GM19043 (cell line): ENCODE results near the gene MIB2.

Source experiments
- ATAC-seq: cut with Tn5 transposase; IDR thresholded peaks from one replicate; pipeline ENCODE4 v1.9.1; 2021; ENCODE audit warnings: low read depth; ENCODE audit not compliant: unreplicated experiment

The MIB2 gene

GRCh38 chr1:1613509-1614082 lies 1.7 kb upstream of the MIB2 start:
- no peak for ATAC-seq

GRCh38 chr1:1614204-1614953 lies 921 bp upstream of the MIB2 start:
- no peak for ATAC-seq

- ATAC-seq, result no peak
Observed at GRCh38 chr1:1614954-1615255, 395 bp upstream of the MIB2 start.

GRCh38 chr1:1616045-1616790 lies 918 bp downstream of the MIB2 start:
- peak; percentile 11 for ATAC-seq

- no peak for ATAC-seq
Observed at GRCh38 chr1:1616838-1617237, 1.5 kb downstream of the MIB2 start.

GRCh38 chr1:1617516-1617915 lies 2.2 kb downstream of the MIB2 start:
- no peak for ATAC-seq

- ATAC-seq, result no peak
Observed at GRCh38 chr1:1617925-1618324, 2.6 kb downstream of the MIB2 start.

GRCh38 chr1:1618396-1619068 lies 3.2 kb downstream of the MIB2 start:
- no peak for ATAC-seq

- ATAC-seq, result no peak
Observed at GRCh38 chr1:1619917-1620361, 4.6 kb downstream of the MIB2 start.

- ATAC-seq, result no peak
Observed at GRCh38 chr1:1620433-1621139, 5.3 kb downstream of the MIB2 start.

GRCh38 chr1:1621173-1622009 lies 6.1 kb downstream of the MIB2 start:
- no peak for ATAC-seq

GRCh38 chr1:1622010-1622787 lies 6.9 kb downstream of the MIB2 start:
- ATAC-seq, result no peak

- ATAC-seq, result no peak
Observed at GRCh38 chr1:1622788-1623094, 7.4 kb downstream of the MIB2 start.

GRCh38 chr1:1623181-1623630 lies 7.9 kb downstream of the MIB2 start:
- no peak for ATAC-seq

GRCh38 chr1:1623631-1624442 lies 8.5 kb downstream of the MIB2 start:
- no peak for ATAC-seq

- no peak for ATAC-seq
Observed at GRCh38 chr1:1624443-1625403, 9.4 kb downstream of the MIB2 start.

- ATAC-seq, result no peak
Observed at GRCh38 chr1:1625404-1625775, 10.1 kb downstream of the MIB2 start.
